Peyer's patch (tissue), 4 donors: ENCODE results near the gene SMAD9. TPM values are rescaled to one million over a fixed set of nuclear protein-coding genes. Genes with fewer than 3 reads are reported as not detected.

Experiments used
- DNase-seq, 3 donors: peaks; one replicate each; pipeline ENCODE4 v3.0.0-alpha.2; 2017 to 2019
- H3K27ac ChIP-seq, 4 donors: fragments of 200-600 bp; sonication (generic); one replicate each; pipeline ENCODE4 v1.5.1; 2016 to 2019
- H3K27me3 ChIP-seq, 2 donors: fragments of 200-600 bp; sonication (generic); one replicate each; pipeline ENCODE4 v1.5.1; 2019
- H3K36me3 ChIP-seq, 3 donors: fragments of 200-600 bp; sonication (generic); one replicate each; pipeline ENCODE4 v1.5.1; 2016 to 2019
- H3K4me1 ChIP-seq, 4 donors: fragments of 200-600 bp; sonication (generic); one replicate each; pipeline ENCODE4 v1.5.1; 2016 to 2019
- H3K4me3 ChIP-seq, 4 donors: fragments of 200-600 bp; sonication (generic); 1 replicate in 3 of 4; 2 replicates in 1 of 4; pipeline ENCODE4 v1.5.1; 2016 to 2019; ENCODE audit warnings: mild to moderate bottlenecking in 1 of 4
- H3K9me3 ChIP-seq, 4 donors: fragments of 200-600 bp; sonication (generic); one replicate each; pipeline ENCODE4 v1.5.1; 2016 to 2019; ENCODE audit warnings: mild to moderate bottlenecking in 1 of 4
- POLR2A ChIP-seq, 2 donors: fragments of 450-650 bp; IDR thresholded peaks; one replicate each; pipeline ENCODE4 v1.5.1; 2017; ENCODE audit warnings: antibody characterized with exemption in 2 of 2, mild to moderate bottlenecking in 2 of 2, moderate library complexity in 2 of 2
- total RNA-seq, 4 donors: library from RNA; depleted of rRNA; stranded (reverse); fragments of >200 nt; gene quantifications; one replicate each; pipeline ENCODE4 v1.1.0, GENCODE V29; 2016
- TF ChIP-seq, protein P1 (sequence below), 6 experiments: fragments of 450-650 bp in 4 of 6; fragments of 200-600 bp in 2 of 6; sonication (generic) in 1 of 6; IDR thresholded peaks; one replicate each; pipeline ENCODE4 v1.5.1; 2017 to 2019; ENCODE audit warnings: antibody characterized with exemption in 6 of 6, mild to moderate bottlenecking in 3 of 6, moderate library complexity in 1 of 6

The SMAD9 gene
- total RNA-seq, 4 donors from 2014 or later: 3.2 to 10.7 (median 4.0) TPM

DNA sequence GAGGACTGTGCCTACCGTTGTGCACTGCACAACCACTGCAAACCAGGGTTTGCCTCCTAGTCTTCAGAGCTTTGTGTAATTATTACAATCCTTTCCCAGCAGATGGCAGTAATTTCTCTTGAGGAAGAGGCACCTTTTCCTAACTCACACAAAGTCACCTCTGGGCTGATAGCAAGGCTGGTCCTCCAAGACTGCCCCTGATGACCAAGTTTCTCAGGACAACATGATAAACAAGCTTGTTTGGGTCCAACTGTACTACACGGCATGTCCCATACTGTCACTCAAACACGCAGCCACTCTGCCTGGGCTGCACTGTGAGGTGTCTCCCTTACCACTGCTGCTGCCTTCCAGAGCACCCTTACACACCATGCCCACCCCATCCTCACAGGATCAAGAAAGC is 61.7 kb downstream of the SMAD9 start:
- Histone ChIP-seq H3K27ac (no peak overlapping the region), H3K4me3 (no peak overlapping the region), H3K9me3 (no peaks in the 10 kb centered on the region), H3K36me3 (no peaks in the 10 kb centered on the region), H3K4me1 (no peaks in the 10 kb centered on the region), H3K27me3 (no peaks in the 10 kb centered on the region)
- no peak for DNase-seq
- no peak for TF ChIP-seq POLR2A (IDR thresholded peaks at IDR 0.05)
- TF ChIP-seq, protein P1, sequence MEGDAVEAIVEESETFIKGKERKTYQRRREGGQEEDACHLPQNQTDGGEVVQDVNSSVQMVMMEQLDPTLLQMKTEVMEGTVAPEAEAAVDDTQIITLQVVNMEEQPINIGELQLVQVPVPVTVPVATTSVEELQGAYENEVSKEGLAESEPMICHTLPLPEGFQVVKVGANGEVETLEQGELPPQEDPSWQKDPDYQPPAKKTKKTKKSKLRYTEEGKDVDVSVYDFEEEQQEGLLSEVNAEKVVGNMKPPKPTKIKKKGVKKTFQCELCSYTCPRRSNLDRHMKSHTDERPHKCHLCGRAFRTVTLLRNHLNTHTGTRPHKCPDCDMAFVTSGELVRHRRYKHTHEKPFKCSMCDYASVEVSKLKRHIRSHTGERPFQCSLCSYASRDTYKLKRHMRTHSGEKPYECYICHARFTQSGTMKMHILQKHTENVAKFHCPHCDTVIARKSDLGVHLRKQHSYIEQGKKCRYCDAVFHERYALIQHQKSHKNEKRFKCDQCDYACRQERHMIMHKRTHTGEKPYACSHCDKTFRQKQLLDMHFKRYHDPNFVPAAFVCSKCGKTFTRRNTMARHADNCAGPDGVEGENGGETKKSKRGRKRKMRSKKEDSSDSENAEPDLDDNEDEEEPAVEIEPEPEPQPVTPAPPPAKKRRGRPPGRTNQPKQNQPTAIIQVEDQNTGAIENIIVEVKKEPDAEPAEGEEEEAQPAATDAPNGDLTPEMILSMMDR (IDR thresholded peaks at IDR 0.05): peak in 4 of 6 experiments; percentile 29 to 46 (median 44)

DNA sequence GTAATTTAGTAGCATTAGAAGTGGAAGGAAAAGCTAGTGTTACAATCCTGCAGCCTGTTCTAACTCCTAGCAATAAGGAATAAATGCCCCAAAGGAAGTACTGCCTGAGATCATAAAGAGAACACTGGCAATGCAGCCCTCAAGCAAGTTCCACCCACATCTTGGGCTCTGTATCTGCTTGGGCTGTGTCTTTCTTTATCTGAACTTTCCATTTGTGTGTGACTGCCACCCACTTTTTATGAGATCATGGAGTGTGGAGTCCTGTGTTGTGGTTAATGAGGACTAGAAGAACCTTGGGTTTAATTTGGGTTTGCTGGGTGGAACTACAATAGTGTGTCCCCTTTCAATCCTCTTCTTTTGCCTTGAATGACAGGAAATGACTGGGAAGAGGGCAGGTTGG is 62.8 kb downstream of the SMAD9 start:
- Histone ChIP-seq H3K36me3 (no peaks in the 10 kb centered on the region), H3K4me3 (no peak overlapping the region), H3K27me3 (no peaks in the 10 kb centered on the region), H3K27ac (no peak overlapping the region), H3K4me1 (no peaks in the 10 kb centered on the region), H3K9me3 (no peaks in the 10 kb centered on the region)
- DNase-seq: no peak
- TF ChIP-seq, protein P1 (IDR thresholded peaks at IDR 0.05): no peak
- TF ChIP-seq POLR2A (IDR thresholded peaks at IDR 0.05): no peak

DNA sequence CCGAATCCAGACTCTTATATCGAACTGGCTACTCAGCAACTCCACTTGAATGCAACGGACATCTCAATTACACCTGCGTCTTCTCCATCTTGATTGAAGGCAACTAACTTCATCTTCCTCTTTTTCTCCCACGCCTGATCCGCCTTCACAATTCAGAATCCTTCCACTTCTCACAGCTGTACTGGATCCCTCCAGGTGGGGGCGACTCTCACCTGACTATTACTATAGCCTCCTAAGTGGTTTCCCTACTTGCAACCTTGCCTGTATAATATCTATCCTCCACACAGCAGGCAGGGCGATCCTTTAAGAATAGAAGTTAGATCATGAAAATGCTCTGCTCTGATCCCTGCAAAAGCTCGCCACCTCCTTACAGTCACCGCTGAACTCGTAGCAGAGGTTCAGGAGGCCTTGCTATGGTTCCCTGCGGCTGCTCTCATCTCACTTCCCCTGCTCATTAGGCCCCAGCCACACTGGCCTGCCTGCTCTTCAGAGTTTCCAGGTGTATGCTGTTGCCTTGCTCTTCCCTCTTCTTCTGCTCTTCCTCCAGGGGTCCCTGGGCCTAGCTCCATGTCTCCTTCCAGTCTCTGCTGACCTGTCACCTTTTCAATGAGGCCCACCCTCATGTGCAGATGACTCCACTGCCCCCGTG is 69.1 kb downstream of the SMAD9 start:
- Histone ChIP-seq H3K4me3 (no peak overlapping the region), H3K36me3 (no peaks in the 10 kb centered on the region), H3K4me1 (no peaks in the 10 kb centered on the region), H3K27me3 (no peaks in the 10 kb centered on the region), H3K27ac (no peak overlapping the region), H3K9me3 (no peaks in the 10 kb centered on the region)
- DNase-seq: no peak
- TF ChIP-seq, protein P1 (IDR thresholded peaks at IDR 0.05): peak in 1 of 6 experiments; percentile 12
- no peak for TF ChIP-seq POLR2A (IDR thresholded peaks at IDR 0.05)

DNA sequence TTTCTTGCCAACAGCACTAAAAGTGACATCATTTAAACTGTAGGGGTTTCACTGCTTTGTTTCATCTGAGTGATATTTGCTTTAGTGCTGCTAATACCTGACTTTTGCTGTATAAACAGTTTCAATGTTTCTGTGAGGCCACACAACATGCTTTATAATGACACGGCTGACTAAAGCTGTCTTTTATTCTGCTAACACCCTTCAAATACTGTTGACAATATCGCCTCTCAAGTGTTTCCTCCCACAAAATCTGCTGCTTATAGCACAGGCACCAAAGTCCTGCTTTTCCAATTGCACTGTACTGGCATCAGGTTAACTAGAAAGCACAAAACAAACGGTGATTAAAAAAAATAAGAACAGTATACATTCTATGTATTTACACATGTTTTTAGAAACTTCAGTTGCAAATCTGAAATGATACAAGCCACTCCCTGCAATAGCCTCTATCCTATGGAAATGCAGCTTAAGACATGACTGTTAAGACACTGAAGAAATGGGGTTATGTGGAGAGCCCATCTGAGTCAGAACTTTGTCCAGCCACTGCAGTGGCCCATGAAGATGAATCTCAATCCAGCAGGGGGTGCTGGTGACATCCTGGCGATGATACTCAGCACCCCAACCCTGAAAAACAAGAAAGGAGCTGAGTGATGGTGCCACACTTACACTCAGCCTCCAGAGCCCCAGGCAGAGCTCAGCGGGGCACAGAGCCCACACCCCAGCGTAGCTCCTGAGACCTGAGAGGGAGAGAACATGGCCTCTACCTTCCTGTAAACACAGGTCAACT is 71.6 kb downstream of the SMAD9 start:
- TF ChIP-seq, protein P1 (IDR thresholded peaks at IDR 0.05): no peak
- no peak for TF ChIP-seq POLR2A (IDR thresholded peaks at IDR 0.05)
- Histone ChIP-seq H3K36me3 (no peaks in the 10 kb centered on the region), H3K4me3 (no peak overlapping the region), H3K9me3 (no peaks in the 10 kb centered on the region), H3K27ac (no peak overlapping the region), H3K4me1 (no peaks in the 10 kb centered on the region), H3K27me3 (no peaks in the 10 kb centered on the region)
- no peak for DNase-seq

DNA sequence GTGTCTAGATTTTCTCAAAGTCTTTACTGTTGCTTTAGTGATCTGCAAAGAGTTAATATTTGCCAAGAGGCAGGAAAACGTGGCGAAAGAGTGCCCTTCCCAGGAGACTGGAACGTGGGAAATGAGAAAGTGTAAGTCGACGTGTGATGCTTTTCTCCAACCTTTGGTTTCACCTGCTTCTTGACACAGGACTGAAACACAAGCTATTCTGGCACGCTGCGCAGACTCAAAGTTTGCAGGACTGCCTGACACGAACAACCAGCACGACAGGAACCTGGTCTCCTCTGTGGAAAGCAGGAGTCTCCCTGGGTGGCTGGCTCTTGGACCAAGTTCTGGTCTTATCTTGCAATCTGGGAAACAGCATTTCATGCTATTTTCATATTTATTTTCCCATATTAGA is 72.4 kb downstream of the SMAD9 start:
- no peak for DNase-seq
- H3K27me3 ChIP-seq: no peaks in the 10 kb centered on the region

More for the DNA sequence above, 72.4 kb downstream of the SMAD9 start:
- H3K36me3 ChIP-seq: no peaks in the 10 kb centered on the region
- no peak overlapping the region for H3K27ac ChIP-seq
- H3K4me3 ChIP-seq: no peak overlapping the region
- TF ChIP-seq, protein P1 (IDR thresholded peaks at IDR 0.05): no peak
- TF ChIP-seq POLR2A (IDR thresholded peaks at IDR 0.05): no peak
- no peaks in the 10 kb centered on the region for H3K9me3 ChIP-seq
- no peaks in the 10 kb centered on the region for H3K4me1 ChIP-seq
